Measurements from ENCODE around the gene CD82. TPM values are rescaled to one million over a fixed set of nuclear protein-coding genes. Genes with fewer than 3 reads are reported as not detected.

Gene CD82
- total and polyA plus RNA-seq, 2 of the 8 experiments (the other 6 are each of a cell fraction or from before 2014, with no cell fraction given) = 7.9 to 10.3 TPM

- TF ChIP-seq TAF7 (optimal IDR thresholded peaks at IDR 0.05; ENCODE audit: borderline replicate concordance, low read depth, low read length) = no peak
- TF ChIP-seq BCL11A (IDR thresholded peaks at IDR 0.05; ENCODE audit: low read depth in 2 of 2, low read length in 2 of 2) = no peak
- TF ChIP-seq YY1 (IDR thresholded peaks at IDR 0.05; ENCODE audit: low read depth, low read length) = 0 out of 2 replicates have a peak, but pooled peaks have one; percentile 22
- no peak for TF ChIP-seq ZNF274 (IDR thresholded peaks at IDR 0.05; ENCODE audit: borderline replicate concordance, extremely low read depth, low read length)
- no peak for TF ChIP-seq TBP (IDR thresholded peaks at IDR 0.05; ENCODE audit: low read depth, low read length)
- peak; percentile 52; the same call in 1 of the 2 replicates for TF ChIP-seq MAX (IDR thresholded peaks at IDR 0.05)
- no peak for TF ChIP-seq CHD1 (IDR thresholded peaks at IDR 0.05; ENCODE audit: low read depth, low read length)
- no peak for TF ChIP-seq BACH1 (IDR thresholded peaks at IDR 0.05; ENCODE audit: low read length)
- TF ChIP-seq MAFK (IDR thresholded peaks at IDR 0.05; ENCODE audit: low read depth, low read length) = no peak
- peak; percentile 99 to 100 for TF ChIP-seq RAD21 (IDR thresholded peaks at IDR 0.05 in 1 of 2, conservative IDR thresholded peaks at IDR 0.05 in 1 of 2; ENCODE audit: low read depth in 2 of 2, low read length in 2 of 2)
- TF ChIP-seq NRF1 (IDR thresholded peaks at IDR 0.05; ENCODE audit: low read depth, low read length) = no peak
Measured at GRCh38 chr11:44538375-44539054, 26.9 kb upstream of the CD82 start (continued).
